ENCODE results near the gene MEAK7. TPM values are rescaled to one million over a fixed set of nuclear protein-coding genes. Genes with fewer than 3 reads are reported as not detected.

Gene MEAK7
- total RNA-seq, 2 experiments from 2014 or later: 6.3 to 7.0 TPM

DNA sequence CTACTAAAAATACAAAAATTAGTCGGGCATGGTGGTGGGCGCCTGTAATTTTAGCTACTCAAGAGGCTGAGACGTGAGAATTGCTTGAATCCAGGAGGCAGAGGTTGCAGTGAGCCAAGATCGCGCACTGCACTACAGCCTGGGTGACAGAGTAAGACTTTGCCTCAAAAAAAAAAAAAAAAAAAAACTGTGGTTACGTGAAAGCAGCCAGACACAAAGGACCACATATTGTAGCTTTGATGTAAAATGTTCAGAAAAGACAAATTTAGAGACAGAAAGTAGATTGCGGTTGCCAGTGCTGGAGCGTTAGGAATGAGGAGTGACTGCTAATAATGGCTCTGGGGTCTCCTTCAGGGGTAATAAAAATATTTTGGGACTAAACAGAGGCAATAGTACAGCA lies 4.0 kb upstream of the MEAK7 start:
- Mint-ChIP-seq H3K36me3 (ENCODE audit: low read depth) (no peaks in the 10 kb centered on the region), H3K27ac (peak overlapping the region; percentile 44), H3K4me3 (peak overlapping the region; percentile 36), H3K4me1 (ENCODE audit: low read depth) (peaks cover 58% of the 10 kb centered on the region), H3K27me3 (ENCODE audit: low read depth) (no peaks in the 10 kb centered on the region), H3K9me3 (no peaks in the 10 kb centered on the region)
- intact Hi-C loops (cut with micrococcal nuclease): loop anchor here (5.0 kb wide), 2 partner anchors 444 to 504 kb away; partner anchors contain the start of gene ZDHHC7
- CTCF ChIA-PET: interaction anchor here (0.6 to 8.0 kb wide), 12 partner anchors 20 to 260 kb away, joined by 3 to 141 read pairs (median 4); partner anchors contain the start of gene COTL1
- DNase-seq: peak; percentile 42

DNA sequence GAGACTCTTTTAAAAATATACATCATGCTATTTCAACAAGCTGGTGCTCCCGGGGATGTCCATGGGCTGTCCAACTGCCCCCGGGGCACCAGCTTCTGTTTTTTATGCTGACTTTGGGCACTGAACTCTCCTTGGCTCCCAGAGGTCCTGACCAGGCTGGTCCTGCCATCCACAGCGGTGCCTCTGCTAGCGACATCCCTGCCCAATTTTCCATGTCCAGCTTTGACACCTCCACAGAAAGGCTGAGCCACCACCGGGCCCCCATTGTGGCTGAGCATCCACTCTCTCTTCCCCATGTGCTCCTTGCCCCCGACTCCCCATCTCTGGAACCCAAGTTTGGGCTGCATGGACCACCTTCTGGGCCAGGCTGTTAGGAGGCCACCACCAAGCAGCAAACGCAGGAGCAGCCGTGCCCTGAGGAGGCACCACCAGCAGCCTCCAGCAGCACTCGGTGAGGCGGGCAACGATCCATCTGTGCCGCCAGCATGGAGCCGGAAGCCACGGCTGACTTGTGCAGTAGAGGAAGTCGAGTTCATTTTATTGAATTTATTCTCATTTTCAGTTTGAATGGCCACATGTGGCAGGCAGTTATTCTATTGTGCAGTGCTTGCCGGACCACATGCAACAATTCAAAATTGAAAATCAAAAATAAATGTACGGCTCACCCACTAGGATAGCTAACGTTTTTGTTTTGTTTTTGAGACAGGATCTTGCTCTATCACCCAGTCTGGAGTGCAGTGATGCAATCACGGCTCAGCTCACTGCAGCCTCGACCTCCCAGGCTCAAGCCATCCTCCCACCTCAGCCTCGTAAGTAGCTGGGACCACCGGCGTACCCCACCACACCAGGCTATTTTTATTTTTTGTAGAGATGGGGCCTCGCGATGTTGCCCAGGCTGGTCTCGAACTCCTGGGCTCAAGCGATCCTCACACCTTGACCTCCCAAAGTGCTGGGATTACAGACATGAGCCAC lies 2.8 kb upstream of the MEAK7 start:
- Mint-ChIP-seq H3K4me1 (ENCODE audit: low read depth) (peaks cover 51% of the 10 kb centered on the region), H3K36me3 (ENCODE audit: low read depth) (no peaks in the 10 kb centered on the region), H3K27ac (peak overlapping the region; percentile 86), H3K4me3 (peak overlapping the region; percentile 71), H3K27me3 (ENCODE audit: low read depth) (no peaks in the 10 kb centered on the region), H3K9me3 (no peaks in the 10 kb centered on the region)
- CTCF ChIA-PET: interaction anchor here (0.6 to 4.9 kb wide), 16 partner anchors 11 to 548 kb away, joined by 3 to 37 read pairs (median 7); no protein-coding TSS in a partner anchor
- DNase-seq: peak; percentile 75
- intact Hi-C loops (cut with micrococcal nuclease): loop anchor here (2.0 to 5.0 kb wide), 5 partner anchors 312 to 552 kb away; partner anchors contain the start of gene ZDHHC7

- intact Hi-C loops (cut with micrococcal nuclease): loop anchor here (1.0 to 5.0 kb wide), 9 partner anchors 9 to 551 kb away; partner anchors contain the start of genes TAF1C and ZDHHC7
- no peak for DNase-seq
- CTCF ChIA-PET: interaction anchor here (0.6 to 4.9 kb wide), 19 partner anchors 12 to 267 kb away, joined by 3 to 37 read pairs (median 4); no protein-coding TSS in a partner anchor
- Mint-ChIP-seq H3K27ac (peak overlapping the region; percentile 82), H3K4me1 (ENCODE audit: low read depth) (peaks cover 41% of the 10 kb centered on the region), H3K27me3 (ENCODE audit: low read depth) (no peaks in the 10 kb centered on the region), H3K4me3 (peak overlapping the region; percentile 94), H3K9me3 (no peaks in the 10 kb centered on the region), H3K36me3 (ENCODE audit: low read depth) (peaks cover 2% of the 10 kb centered on the region)
Observed at GRCh38 chr16:84505249-84506187, 1.1 kb upstream of the MEAK7 start.

DNA sequence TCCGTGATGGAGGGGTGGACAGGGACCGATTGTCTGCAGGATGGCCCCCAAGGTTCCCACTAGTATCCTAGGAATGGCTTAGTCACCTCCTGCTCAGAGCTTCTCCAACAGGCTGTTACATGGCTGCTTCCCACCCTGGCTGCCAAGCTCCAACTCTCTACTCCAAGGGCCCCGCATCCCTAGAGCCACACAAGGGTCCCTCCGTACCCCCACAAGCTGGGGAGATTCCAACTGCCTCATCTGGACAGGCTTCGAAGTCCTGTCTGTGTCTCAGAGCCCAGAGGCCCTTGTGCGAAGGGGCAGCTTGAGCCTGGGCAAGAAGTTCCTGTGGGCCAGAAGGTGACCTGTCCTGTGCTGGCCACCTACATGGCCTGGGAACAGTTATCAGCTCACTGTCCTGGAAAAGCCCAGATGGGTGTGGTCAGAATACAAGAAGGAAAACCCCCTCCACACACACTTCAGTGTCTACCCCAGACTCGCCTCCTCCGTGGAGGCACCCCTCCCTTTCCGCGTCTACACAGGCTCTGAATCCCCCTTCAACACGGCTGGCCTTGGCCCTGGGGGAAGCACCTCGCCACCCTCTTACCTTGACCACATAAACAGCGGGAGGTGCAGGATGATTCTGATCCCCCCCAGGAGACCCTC lies 586 bp downstream of the MEAK7 start:
- no peaks in the 10 kb centered on the region for H3K9me3 Mint-ChIP-seq
- peaks cover 2% of the 10 kb centered on the region for H3K36me3 Mint-ChIP-seq (ENCODE audit: low read depth)
- H3K4me1 Mint-ChIP-seq (ENCODE audit: low read depth): peaks cover 41% of the 10 kb centered on the region
- H3K4me3 Mint-ChIP-seq: peak overlapping the region; percentile 94
- intact Hi-C loops (cut with micrococcal nuclease): loop anchor here (2.0 kb wide), 1 partner anchor 317 kb away; the partner anchor contains the start of gene TAF1C
- no peaks in the 10 kb centered on the region for H3K27me3 Mint-ChIP-seq (ENCODE audit: low read depth)
- H3K27ac Mint-ChIP-seq: no peak overlapping the region
- CTCF ChIA-PET: interaction anchor here (0.5 to 4.9 kb wide), 5 partner anchors 10 to 1498 kb away, joined by 3 to 37 read pairs (median 4); no protein-coding TSS in a partner anchor
- no peak for DNase-seq

DNA sequence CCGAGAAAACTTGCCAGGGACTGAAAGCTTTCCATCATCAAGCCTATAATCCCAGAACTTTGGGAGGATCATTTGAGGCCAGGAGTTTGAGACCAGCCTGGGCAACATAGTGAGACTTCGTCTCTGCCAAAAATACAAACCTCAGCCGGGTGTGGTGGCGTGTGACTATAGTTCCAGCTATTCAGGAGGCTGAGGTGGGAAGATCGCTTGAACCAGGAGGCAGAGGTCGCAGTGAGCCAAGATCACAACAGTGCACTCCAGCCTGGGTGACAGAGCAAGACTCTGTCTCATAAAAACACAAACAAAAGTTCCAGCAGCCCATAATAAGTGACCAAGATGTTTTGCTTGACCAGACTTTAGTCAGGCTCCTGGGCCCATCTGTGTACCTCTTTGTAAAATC lies 1.9 kb downstream of the MEAK7 start:
- no peak overlapping the region for H3K4me3 Mint-ChIP-seq
- no peak for DNase-seq
- CTCF ChIA-PET: no interaction called here
- no peaks in the 10 kb centered on the region for H3K9me3 Mint-ChIP-seq
- peaks cover 29% of the 10 kb centered on the region for H3K4me1 Mint-ChIP-seq (ENCODE audit: low read depth)
- no peaks in the 10 kb centered on the region for H3K27me3 Mint-ChIP-seq (ENCODE audit: low read depth)
- H3K27ac Mint-ChIP-seq: no peak overlapping the region
- peaks cover 4% of the 10 kb centered on the region for H3K36me3 Mint-ChIP-seq (ENCODE audit: low read depth)
- intact Hi-C loops (cut with micrococcal nuclease): no loop called here

GRCh38 chr16:84502075-84502474 lies 2.4 kb downstream of the MEAK7 start:
- Mint-ChIP-seq H3K4me3 (no peak overlapping the region), H3K4me1 (ENCODE audit: low read depth) (peaks cover 24% of the 10 kb centered on the region), H3K36me3 (ENCODE audit: low read depth) (peaks cover 4% of the 10 kb centered on the region), H3K27ac (no peak overlapping the region), H3K27me3 (ENCODE audit: low read depth) (no peaks in the 10 kb centered on the region), H3K9me3 (no peaks in the 10 kb centered on the region)
- DNase-seq: no peak
- CTCF ChIA-PET: no interaction called here
- intact Hi-C loops (cut with micrococcal nuclease): no loop called here

DNA sequence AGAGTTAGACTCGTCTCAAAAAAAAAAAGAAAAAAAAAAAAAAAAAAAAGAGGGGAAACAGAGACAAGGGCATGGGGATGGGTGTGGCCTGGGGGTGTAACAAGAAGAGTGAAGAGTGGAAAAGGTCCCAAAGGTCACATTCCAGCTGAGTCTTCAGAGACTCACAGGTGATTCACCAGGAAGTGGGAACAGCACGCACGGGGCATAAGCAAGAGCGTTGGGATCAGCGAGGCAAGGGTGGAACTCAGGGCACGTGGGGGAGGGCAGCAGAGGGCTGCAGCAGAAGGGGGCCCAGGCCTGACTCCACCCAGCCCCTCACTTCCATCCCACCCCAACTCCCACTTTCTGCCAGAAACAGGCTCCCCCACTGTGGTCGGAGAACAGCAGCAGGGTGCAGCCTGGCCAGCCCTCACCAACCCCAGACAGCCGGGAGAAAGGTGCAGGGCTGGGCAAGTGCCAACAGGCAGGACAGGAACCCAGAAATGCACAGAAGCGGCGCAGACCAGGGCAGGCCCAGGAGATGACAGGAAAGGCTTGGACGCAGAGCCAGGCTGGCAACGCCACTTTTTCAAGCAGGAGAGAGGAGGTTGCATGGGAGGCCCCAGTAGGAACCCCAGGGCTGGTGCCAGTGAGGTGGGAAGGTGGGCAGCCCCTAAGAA lies 3.3 kb downstream of the MEAK7 start:
- Mint-ChIP-seq H3K36me3 (ENCODE audit: low read depth) (peaks cover 8% of the 10 kb centered on the region), H3K4me1 (ENCODE audit: low read depth) (peaks cover 17% of the 10 kb centered on the region), H3K27me3 (ENCODE audit: low read depth) (no peaks in the 10 kb centered on the region), H3K9me3 (no peaks in the 10 kb centered on the region), H3K4me3 (no peak overlapping the region), H3K27ac (no peak overlapping the region)
- CTCF ChIA-PET: no interaction called here
- intact Hi-C loops (cut with micrococcal nuclease): no loop called here
- DNase-seq: no peak

- intact Hi-C loops (cut with micrococcal nuclease): no loop called here
- CTCF ChIA-PET: no interaction called here
Observed at GRCh38 chr16:84500531-84500930, 3.9 kb downstream of the MEAK7 start.

DNA sequence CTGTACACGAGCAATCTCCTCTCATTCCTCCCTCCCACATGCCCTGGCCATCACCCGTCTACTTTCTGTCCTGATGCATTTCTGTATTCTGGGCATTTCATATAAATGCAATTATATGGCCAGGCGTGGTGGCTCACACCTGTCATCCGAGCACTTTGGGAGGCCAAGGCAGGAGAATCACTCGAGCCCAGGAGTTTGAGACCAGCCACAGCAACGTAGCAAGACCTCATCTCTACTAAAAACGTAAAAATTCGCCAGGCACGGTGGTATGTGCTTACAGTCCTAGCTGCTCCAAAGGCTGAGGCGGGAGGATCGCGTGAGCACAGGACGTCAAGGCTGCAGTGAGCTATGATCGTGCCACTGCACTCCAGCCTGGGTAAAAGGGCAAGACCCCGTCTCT lies 4.8 kb downstream of the MEAK7 start:
- CTCF ChIA-PET: no interaction called here
- Mint-ChIP-seq H3K36me3 (ENCODE audit: low read depth) (peaks cover 19% of the 10 kb centered on the region), H3K9me3 (no peaks in the 10 kb centered on the region), H3K27ac (no peak overlapping the region), H3K4me1 (ENCODE audit: low read depth) (peaks cover 3% of the 10 kb centered on the region), H3K4me3 (no peak overlapping the region), H3K27me3 (ENCODE audit: low read depth) (no peaks in the 10 kb centered on the region)
- DNase-seq: no peak
- intact Hi-C loops (cut with micrococcal nuclease): no loop called here

More at GRCh38 chr16:84500531-84500930, 3.9 kb downstream of the MEAK7 start:
- Mint-ChIP-seq H3K27me3 (ENCODE audit: low read depth) (no peaks in the 10 kb centered on the region), H3K36me3 (ENCODE audit: low read depth) (peaks cover 13% of the 10 kb centered on the region), H3K4me1 (ENCODE audit: low read depth) (peaks cover 10% of the 10 kb centered on the region), H3K27ac (no peak overlapping the region), H3K9me3 (no peaks in the 10 kb centered on the region), H3K4me3 (no peak overlapping the region)
- no peak for DNase-seq

DNA sequence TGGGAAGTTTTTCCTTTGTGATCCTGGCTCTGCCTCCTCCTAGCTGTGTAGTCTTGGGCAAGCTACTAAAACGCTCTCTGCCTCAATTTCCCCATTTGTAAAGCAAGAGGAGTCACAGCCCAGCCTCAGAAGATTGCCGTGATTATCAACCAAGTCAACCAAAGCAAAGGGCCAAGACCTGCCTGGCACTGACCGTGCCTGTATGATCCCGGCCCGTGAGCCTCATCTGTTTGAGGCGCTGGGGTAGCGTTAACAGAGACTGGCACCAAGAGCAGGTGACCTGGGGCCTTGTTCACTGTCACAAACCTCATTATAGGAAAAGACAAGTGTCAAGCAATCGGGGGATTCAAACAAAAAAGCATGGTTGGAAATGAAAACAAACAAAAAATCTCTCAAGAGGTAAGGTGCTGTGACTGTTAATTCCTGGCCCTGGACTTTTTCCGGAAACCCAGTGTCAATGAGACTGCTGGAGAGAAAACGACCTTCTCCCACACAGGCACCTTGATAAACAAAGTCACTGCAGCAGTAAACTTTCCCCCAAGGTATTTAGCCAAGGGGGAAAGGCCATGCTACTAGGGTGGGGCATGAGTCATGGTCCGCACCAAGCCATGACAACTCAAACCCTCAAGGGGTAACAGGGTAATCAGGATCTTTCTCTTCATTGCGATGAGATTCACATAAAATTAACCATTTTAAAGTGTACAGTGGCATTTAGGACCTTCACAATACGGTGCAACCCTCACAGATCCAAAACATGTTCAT lies 5.4 kb downstream of the MEAK7 start:
- intact Hi-C loops (cut with micrococcal nuclease): no loop called here

More for the DNA sequence above, 5.4 kb downstream of the MEAK7 start:
- DNase-seq: no peak
- Mint-ChIP-seq H3K4me1 (ENCODE audit: low read depth) (peaks cover 3% of the 10 kb centered on the region), H3K36me3 (ENCODE audit: low read depth) (peaks cover 23% of the 10 kb centered on the region), H3K4me3 (no peak overlapping the region), H3K9me3 (peaks cover 4% of the 10 kb centered on the region), H3K27ac (no peak overlapping the region), H3K27me3 (ENCODE audit: low read depth) (no peaks in the 10 kb centered on the region)
- CTCF ChIA-PET: interaction anchor here (1.7 kb wide), 1 partner anchor 227 kb away, joined by 4 read pairs; no protein-coding TSS in a partner anchor

All from activated naive CD4-positive, alpha-beta T cell treated with anti-CD3 and anti-CD28 coated beads for 36 hours (primary cell).